GM12878 (cell line): ENCODE measurements around the gene AGMAT.

Experiments
- EZH2 ChIP-seq: IDR thresholded peaks from 2 replicates; pipeline ENCODE4 v1.6.1; 2012; ENCODE audit warnings: low read depth, mild to moderate bottlenecking, control low read depth, inconsistent platforms, low read length, borderline replicate concordance; ENCODE audit not compliant: control insufficient read depth
- GABPA ChIP-seq: IDR thresholded peaks from 2 replicates; pipeline ENCODE4 v1.6.1; 2014; ENCODE audit warnings: antibody characterized with exemption, low read depth, mild to moderate bottlenecking, inconsistent platforms

GRCh38 chr1:15531682-15532081 lies 53.2 kb downstream of the AGMAT start:
- no peak for TF ChIP-seq GABPA
- TF ChIP-seq EZH2 = no peak
